Measurements from ENCODE around the gene CBY2.

The CBY2 gene

DNA sequence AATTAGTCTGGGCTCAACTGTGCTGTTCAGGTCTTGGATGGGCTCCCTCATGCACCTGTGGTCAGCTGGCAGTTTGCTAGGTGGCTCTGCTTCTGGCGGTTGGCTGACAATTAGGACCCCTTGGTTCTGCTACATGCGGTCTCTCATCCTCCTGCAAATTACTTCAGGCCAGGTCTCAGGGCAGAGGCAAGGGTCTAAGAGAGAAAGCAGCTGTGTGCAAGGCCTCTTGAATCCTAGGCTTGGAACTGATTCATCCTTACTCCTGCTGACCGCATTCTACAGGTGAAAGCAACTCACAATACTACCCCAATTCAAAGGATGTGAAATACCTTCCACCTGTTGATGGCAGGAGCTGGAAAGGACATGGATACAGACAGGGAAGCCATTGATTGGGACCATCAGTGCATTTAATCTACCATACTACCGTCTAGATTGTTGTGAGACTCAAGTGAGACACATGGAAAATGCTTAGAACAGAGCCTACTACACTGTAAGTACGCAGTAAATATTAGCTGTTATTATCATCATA, 19.1 kb downstream of the CBY2 start:
- Histone ChIP-seq H3K27me3 (ENCODE audit: control insufficient read depth, insufficient read depth, low read length) (no peaks in the 10 kb centered on the region), H3K4me3 (ENCODE audit: low read depth, low read length) (no peak overlapping the region)

DNA sequence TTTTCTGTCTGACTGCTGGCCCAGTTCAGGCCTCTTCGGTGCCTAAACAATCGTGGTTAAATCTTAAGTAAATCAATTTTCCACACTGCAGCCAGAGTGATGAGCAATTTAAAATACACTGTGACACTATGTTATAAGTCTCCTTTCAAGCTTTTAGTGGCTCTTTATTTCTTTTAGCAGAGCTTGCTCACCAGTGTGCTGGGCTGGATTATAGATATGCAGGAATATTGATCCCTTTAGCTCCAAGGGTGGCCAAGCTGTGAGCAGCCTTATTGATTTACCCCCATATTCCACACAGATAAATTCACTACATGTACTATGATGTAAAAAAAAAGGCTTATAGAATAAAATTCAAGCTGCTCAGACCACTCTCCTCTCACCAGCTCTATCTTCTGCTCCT, 21.7 kb downstream of the CBY2 start:
- no peaks in the 10 kb centered on the region for H3K36me3 ChIP-seq (ENCODE audit: control insufficient read depth, insufficient read depth, low read length)
- no peaks in the 10 kb centered on the region for H3K27me3 ChIP-seq (ENCODE audit: control insufficient read depth, insufficient read depth, low read length)
- no peak overlapping the region for H3K9ac ChIP-seq (ENCODE audit: low read depth, low read length)
- peaks cover 3% of the 10 kb centered on the region for H3K4me1 ChIP-seq (ENCODE audit: control insufficient read depth, insufficient read depth, low read length)
- H3K9me3 ChIP-seq (ENCODE audit: control insufficient read depth, insufficient read depth, low read length), result no peaks in the 10 kb centered on the region
- H3K4me3 ChIP-seq (ENCODE audit: low read depth, low read length), result no peak overlapping the region

More for the DNA sequence above, 19.1 kb downstream of the CBY2 start:
- Histone ChIP-seq H3K36me3 (ENCODE audit: control insufficient read depth, insufficient read depth, low read length) (no peaks in the 10 kb centered on the region), H3K4me1 (ENCODE audit: control insufficient read depth, insufficient read depth, low read length) (peaks cover 3% of the 10 kb centered on the region), H3K9ac (ENCODE audit: low read depth, low read length) (no peak overlapping the region), H3K9me3 (ENCODE audit: control insufficient read depth, insufficient read depth, low read length) (no peaks in the 10 kb centered on the region)

DNA sequence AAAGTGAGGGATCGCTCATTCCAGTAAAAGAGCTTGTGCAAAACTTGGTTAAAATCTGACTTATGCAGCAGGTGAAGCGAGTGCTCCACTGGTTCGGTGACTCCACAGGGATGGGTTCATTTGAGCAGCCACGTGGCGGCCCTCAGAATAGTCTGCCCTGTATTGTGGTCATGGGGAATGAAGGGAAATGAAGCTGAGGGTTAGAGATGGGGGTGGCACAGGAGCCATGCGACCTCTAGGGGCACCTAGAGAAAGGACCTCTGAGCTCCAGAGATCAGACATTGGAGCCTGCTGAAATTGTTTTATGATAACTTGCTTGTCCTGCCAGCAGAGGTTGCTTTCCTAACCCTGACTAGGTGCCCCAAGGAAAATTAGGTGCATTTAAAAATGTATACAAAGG, 26.6 kb downstream of the CBY2 start:
- H3K9ac ChIP-seq (ENCODE audit: low read depth, low read length), result no peak overlapping the region
- H3K36me3 ChIP-seq (ENCODE audit: control insufficient read depth, insufficient read depth, low read length), result no peaks in the 10 kb centered on the region
- no peaks in the 10 kb centered on the region for H3K27me3 ChIP-seq (ENCODE audit: control insufficient read depth, insufficient read depth, low read length)
- H3K9me3 ChIP-seq (ENCODE audit: control insufficient read depth, insufficient read depth, low read length), result no peaks in the 10 kb centered on the region
- H3K4me1 ChIP-seq (ENCODE audit: control insufficient read depth, insufficient read depth, low read length), result peaks cover under 1% of the 10 kb centered on the region
- no peak overlapping the region for H3K4me3 ChIP-seq (ENCODE audit: low read depth, low read length)

DNA sequence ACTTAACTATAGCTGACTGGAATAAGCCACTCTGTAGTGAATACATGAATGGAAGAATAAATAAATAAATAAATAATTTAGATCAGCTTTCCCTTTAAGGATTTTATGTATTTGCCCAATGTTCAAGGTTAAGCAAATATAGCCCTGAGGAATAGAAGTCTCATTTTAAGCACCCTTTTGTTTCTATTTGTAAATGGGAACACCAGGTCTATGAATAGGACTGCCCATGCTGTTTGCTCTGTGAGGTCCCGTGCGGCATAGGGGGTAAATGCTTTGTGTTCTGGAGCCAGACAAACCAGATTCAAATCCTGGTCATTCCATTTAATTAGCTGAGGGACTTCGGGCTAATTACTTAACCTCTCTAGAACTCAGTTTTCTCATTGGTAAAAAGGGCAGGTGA, 29.3 kb downstream of the CBY2 start:
- Histone ChIP-seq H3K9ac (ENCODE audit: low read depth, low read length) (no peak overlapping the region), H3K27me3 (ENCODE audit: control insufficient read depth, insufficient read depth, low read length) (no peaks in the 10 kb centered on the region), H3K36me3 (ENCODE audit: control insufficient read depth, insufficient read depth, low read length) (no peaks in the 10 kb centered on the region), H3K9me3 (ENCODE audit: control insufficient read depth, insufficient read depth, low read length) (no peaks in the 10 kb centered on the region), H3K4me1 (ENCODE audit: control insufficient read depth, insufficient read depth, low read length) (no peaks in the 10 kb centered on the region), H3K4me3 (ENCODE audit: low read depth, low read length) (no peak overlapping the region)

DNA sequence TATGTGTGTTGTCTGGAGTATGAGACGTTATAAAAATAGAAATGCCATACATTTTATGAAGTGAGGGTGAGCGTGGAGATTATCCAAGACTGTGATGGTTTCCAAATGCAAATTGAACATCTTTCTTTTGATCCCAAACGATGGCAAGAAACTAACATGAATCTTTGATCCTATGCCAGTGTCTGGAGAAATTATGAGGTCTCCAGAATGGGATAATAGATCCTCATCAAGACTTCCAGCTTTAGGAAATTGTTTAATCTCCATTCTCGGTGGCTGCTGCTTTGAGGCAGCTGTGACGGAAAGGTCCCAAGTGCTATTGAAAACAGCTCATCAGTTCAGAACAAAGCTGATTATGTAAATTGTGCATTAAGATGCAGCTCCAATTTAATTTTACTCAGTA, 30.8 kb downstream of the CBY2 start:
- H3K36me3 ChIP-seq (ENCODE audit: control insufficient read depth, insufficient read depth, low read length), result no peaks in the 10 kb centered on the region
- H3K4me3 ChIP-seq (ENCODE audit: low read depth, low read length), result no peak overlapping the region
- no peak overlapping the region for H3K9ac ChIP-seq (ENCODE audit: low read depth, low read length)
- H3K4me1 ChIP-seq (ENCODE audit: control insufficient read depth, insufficient read depth, low read length), result no peaks in the 10 kb centered on the region
- no peaks in the 10 kb centered on the region for H3K27me3 ChIP-seq (ENCODE audit: control insufficient read depth, insufficient read depth, low read length)
- H3K9me3 ChIP-seq (ENCODE audit: control insufficient read depth, insufficient read depth, low read length), result no peaks in the 10 kb centered on the region

DNA sequence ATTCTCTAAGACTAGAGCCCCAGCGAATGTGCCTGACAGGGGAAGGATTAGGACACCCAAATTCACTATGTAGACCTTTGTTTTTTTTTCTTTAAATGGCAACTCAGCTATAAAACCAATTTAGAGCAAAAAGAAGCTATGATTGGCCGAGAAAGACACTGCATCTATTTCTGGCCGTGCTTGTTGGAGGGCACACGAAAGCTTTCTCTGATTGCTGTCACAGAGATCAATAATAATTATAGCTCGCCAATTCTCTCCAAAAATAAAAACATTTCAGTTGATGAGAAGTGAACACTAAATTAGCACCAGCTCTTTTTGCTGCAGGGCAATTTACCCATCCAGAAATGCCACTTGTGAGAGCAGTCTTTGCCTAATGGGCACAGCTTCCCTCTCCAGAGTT, 31.2 kb downstream of the CBY2 start:
- Histone ChIP-seq H3K9ac (ENCODE audit: low read depth, low read length) (no peak overlapping the region), H3K36me3 (ENCODE audit: control insufficient read depth, insufficient read depth, low read length) (no peaks in the 10 kb centered on the region), H3K9me3 (ENCODE audit: control insufficient read depth, insufficient read depth, low read length) (no peaks in the 10 kb centered on the region), H3K27me3 (ENCODE audit: control insufficient read depth, insufficient read depth, low read length) (no peaks in the 10 kb centered on the region), H3K4me3 (ENCODE audit: low read depth, low read length) (no peak overlapping the region), H3K4me1 (ENCODE audit: control insufficient read depth, insufficient read depth, low read length) (no peaks in the 10 kb centered on the region)

DNA sequence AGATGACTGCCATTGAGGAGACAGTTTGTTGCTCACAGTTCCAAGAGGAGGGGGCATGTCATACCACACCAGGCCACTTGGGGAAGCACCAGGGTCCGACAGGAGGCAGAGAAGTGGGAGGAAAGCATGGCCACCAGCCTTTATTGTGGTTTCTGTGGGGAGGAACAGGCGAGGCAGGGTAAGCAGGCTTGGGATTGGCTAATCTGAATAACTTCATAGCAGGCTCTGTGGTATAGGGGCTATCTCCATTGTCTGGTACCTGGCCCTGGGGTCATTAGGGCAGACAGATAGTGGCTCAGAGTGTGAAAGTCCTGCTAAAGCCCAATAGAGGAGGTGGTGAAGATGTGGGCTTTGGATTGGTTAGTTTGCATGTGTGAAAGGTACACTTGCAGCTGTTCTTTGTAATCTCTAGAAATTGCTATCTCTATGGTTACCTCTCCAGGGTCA, 35.5 kb downstream of the CBY2 start:
- Histone ChIP-seq H3K9ac (ENCODE audit: low read depth, low read length) (no peak overlapping the region), H3K36me3 (ENCODE audit: control insufficient read depth, insufficient read depth, low read length) (no peaks in the 10 kb centered on the region), H3K4me1 (ENCODE audit: control insufficient read depth, insufficient read depth, low read length) (no peaks in the 10 kb centered on the region), H3K9me3 (ENCODE audit: control insufficient read depth, insufficient read depth, low read length) (no peaks in the 10 kb centered on the region), H3K4me3 (ENCODE audit: low read depth, low read length) (no peak overlapping the region), H3K27me3 (ENCODE audit: control insufficient read depth, insufficient read depth, low read length) (no peaks in the 10 kb centered on the region)

DNA sequence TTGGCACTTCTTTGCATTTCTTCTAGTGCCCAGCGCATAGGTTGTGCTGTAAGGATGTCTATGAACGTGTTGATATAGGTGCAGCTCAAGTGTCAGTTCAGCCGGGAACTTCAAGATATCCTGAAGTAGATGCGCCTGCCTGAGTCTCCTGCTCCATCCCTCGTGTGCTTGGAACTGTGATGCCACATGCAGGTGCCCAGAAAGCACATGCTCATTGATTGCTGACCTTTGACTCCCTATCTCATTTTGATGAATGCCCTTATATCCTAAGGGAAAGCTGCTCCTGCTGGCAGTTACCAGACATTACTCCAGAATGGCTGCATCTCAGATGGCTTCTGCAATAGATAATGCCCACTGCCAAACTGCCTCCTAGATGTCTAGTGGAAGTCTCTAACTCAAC, 40.9 kb downstream of the CBY2 start:
- H3K36me3 ChIP-seq (ENCODE audit: control insufficient read depth, insufficient read depth, low read length), result no peaks in the 10 kb centered on the region
- no peak overlapping the region for H3K9ac ChIP-seq (ENCODE audit: low read depth, low read length)
- no peaks in the 10 kb centered on the region for H3K4me1 ChIP-seq (ENCODE audit: control insufficient read depth, insufficient read depth, low read length)
- no peaks in the 10 kb centered on the region for H3K9me3 ChIP-seq (ENCODE audit: control insufficient read depth, insufficient read depth, low read length)
- no peak overlapping the region for H3K4me3 ChIP-seq (ENCODE audit: low read depth, low read length)
- H3K27me3 ChIP-seq (ENCODE audit: control insufficient read depth, insufficient read depth, low read length), result no peaks in the 10 kb centered on the region

DNA sequence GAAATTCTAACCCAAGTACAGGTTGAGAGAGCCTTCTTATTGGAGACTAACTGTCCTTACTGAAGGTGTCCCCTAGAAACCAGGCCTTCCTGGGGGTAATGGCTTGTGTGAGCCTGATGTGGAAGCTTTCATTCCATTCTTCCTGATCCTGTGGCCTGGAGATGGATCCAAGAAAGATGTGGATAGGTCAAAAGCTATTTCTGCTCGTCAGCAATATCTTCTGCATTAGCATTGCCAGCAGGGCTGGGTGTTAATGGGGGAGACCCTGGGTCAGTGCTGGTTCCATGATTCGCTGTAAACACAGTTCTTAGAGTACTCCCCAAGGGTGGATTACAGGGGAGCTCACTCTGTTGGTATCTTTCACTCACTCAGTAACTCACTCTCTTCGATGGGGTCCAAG, 42.9 kb downstream of the CBY2 start:
- Histone ChIP-seq H3K27me3 (ENCODE audit: control insufficient read depth, insufficient read depth, low read length) (no peaks in the 10 kb centered on the region), H3K4me3 (ENCODE audit: low read depth, low read length) (no peak overlapping the region), H3K9me3 (ENCODE audit: control insufficient read depth, insufficient read depth, low read length) (no peaks in the 10 kb centered on the region), H3K4me1 (ENCODE audit: control insufficient read depth, insufficient read depth, low read length) (no peaks in the 10 kb centered on the region), H3K9ac (ENCODE audit: low read depth, low read length) (no peak overlapping the region), H3K36me3 (ENCODE audit: control insufficient read depth, insufficient read depth, low read length) (no peaks in the 10 kb centered on the region)

DNA sequence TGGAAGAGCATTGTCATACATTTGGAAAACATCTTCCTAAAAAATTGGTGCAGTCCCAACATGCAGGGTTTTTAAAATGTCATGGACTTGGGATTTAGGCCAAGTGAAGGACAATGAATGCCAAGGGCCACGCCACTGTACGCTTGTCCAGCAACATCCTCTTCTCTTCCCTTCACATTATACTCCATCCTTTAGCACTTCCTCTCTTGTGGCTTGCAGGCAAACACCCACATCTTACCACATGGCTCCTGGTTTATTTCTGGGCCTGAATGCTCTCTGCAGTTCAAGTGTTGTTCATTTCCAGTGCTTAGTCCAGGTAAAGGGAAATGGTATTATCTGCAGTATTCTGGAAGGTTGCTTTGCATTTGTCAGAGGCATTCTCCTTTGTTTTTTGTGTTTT, 45.0 kb downstream of the CBY2 start:
- Histone ChIP-seq H3K9me3 (ENCODE audit: control insufficient read depth, insufficient read depth, low read length) (no peaks in the 10 kb centered on the region), H3K4me1 (ENCODE audit: control insufficient read depth, insufficient read depth, low read length) (no peaks in the 10 kb centered on the region), H3K9ac (ENCODE audit: low read depth, low read length) (no peak overlapping the region), H3K4me3 (ENCODE audit: low read depth, low read length) (no peak overlapping the region), H3K27me3 (ENCODE audit: control insufficient read depth, insufficient read depth, low read length) (no peaks in the 10 kb centered on the region), H3K36me3 (ENCODE audit: control insufficient read depth, insufficient read depth, low read length) (no peaks in the 10 kb centered on the region)

DNA sequence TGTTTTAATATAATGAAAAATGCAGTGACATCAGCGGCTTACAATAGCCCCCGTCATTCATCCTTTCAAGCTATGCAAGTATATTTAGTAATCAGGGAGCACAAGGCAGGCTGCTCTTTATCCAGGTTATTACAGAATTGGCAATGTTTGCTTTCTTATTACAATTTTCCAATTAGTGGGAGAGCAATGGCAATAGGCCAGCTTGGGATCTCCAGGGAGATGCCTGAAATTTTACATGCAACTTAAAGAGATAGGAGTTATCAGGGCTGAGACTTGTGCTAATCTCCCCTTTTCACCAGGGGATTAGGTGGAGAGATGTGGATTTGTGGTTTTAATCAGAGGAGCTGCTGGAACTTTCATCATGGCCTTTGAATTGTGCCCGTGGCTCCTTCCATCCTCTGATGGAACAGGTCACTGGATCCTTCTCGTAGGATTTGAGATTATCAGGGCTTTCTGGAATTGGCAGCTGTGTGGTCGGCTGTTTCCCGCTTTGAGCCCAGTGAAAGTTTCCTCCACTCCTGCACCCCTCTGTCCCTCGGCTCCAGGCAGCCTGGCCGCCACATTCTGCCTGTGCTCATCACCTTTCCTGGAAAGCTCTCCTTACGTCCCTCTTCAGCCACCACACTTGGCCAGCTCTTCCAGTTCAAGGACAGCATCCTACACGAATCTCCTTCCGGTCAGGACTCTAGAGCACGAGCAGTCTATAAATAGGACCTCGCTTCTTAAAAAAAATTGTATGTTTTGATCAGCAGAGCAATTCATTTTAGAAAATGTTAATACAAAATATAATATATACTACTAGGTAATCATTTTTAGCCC, 47.0 kb downstream of the CBY2 start:
- Histone ChIP-seq H3K27me3 (ENCODE audit: control insufficient read depth, insufficient read depth, low read length) (no peaks in the 10 kb centered on the region), H3K4me3 (ENCODE audit: low read depth, low read length) (no peak overlapping the region), H3K9ac (ENCODE audit: low read depth, low read length) (no peak overlapping the region), H3K36me3 (ENCODE audit: control insufficient read depth, insufficient read depth, low read length) (no peaks in the 10 kb centered on the region), H3K9me3 (ENCODE audit: control insufficient read depth, insufficient read depth, low read length) (no peaks in the 10 kb centered on the region), H3K4me1 (ENCODE audit: control insufficient read depth, insufficient read depth, low read length) (no peaks in the 10 kb centered on the region)

DNA sequence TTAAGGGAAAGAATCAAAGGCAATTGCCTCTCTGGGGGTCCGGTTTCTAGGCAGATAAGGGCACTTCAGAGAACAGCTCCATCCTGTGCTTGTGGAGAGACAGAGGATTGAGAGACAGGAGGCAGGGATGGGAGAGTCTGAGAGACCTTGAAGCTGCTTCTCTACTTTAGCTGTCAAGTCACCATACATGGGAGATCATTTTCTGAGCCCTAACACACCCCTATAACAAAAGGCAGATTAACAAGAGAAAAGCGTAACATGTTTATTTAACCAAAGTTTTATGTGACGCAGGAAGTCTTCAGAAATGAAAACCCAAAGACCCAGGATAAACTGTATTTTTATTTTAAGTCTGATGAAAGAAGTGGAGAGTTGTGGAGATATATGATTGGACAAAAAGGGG, 48.4 kb downstream of the CBY2 start:
- no peak overlapping the region for H3K4me3 ChIP-seq (ENCODE audit: low read depth, low read length)
- H3K9ac ChIP-seq (ENCODE audit: low read depth, low read length), result no peak overlapping the region
- H3K27me3 ChIP-seq (ENCODE audit: control insufficient read depth, insufficient read depth, low read length), result no peaks in the 10 kb centered on the region
- H3K36me3 ChIP-seq (ENCODE audit: control insufficient read depth, insufficient read depth, low read length), result no peaks in the 10 kb centered on the region
- no peaks in the 10 kb centered on the region for H3K9me3 ChIP-seq (ENCODE audit: control insufficient read depth, insufficient read depth, low read length)
- H3K4me1 ChIP-seq (ENCODE audit: control insufficient read depth, insufficient read depth, low read length), result no peaks in the 10 kb centered on the region

All from iPS-15b (cell line).